IPS-NIHi11 (cell line): ENCODE measurements around the gene KIF1A.
"Not testable (repeated sequence)": the region's sequence is repeated elsewhere in the genome, so short reads cannot be mapped to it uniquely, and the experiment has no call there.

Experiments used
- DNase-seq: peaks from one replicate; pipeline ENCODE4 v3.0.0; 2012; ENCODE audit warnings: mixed read lengths, low spot score

KIF1A gene

GRCh38 chr2:240703417-240704341, 116.3 kb downstream of the KIF1A start:
- no peak for DNase-seq

- DNase-seq: no peak
These were observed 117.4 kb downstream of the KIF1A start for GRCh38 chr2:240702640-240703011.

- DNase-seq: no peak
These were observed 118.0 kb downstream of the KIF1A start for GRCh38 chr2:240701736-240702639.

- DNase-seq: no peak
These were observed 118.8 kb downstream of the KIF1A start for GRCh38 chr2:240701091-240701735.

GRCh38 chr2:240700616-240701015, 119.4 kb downstream of the KIF1A start:
- not testable (repeated sequence) for DNase-seq

- DNase-seq: not testable (repeated sequence)
These were observed 120.2 kb downstream of the KIF1A start for GRCh38 chr2:240699835-240700234.

- DNase-seq: not testable (repeated sequence)
These were observed 121.0 kb downstream of the KIF1A start for GRCh38 chr2:240698852-240699561.

GRCh38 chr2:240696469-240696868, 123.5 kb downstream of the KIF1A start:
- not testable (repeated sequence) for DNase-seq

- not testable (repeated sequence) for DNase-seq
These were observed 124.4 kb downstream of the KIF1A start for GRCh38 chr2:240695593-240695992.

GRCh38 chr2:240694304-240694703, 125.7 kb downstream of the KIF1A start:
- DNase-seq: not testable (repeated sequence)

GRCh38 chr2:240692583-240693561, 127.1 kb downstream of the KIF1A start:
- not testable (repeated sequence) for DNase-seq

GRCh38 chr2:240691631-240692420, 128.2 kb downstream of the KIF1A start, which contains the start of gene AQP12A:
TSS of gene AQP12A (plus strand) at chr2:240691866. CDS start at chr2:240691914, 48 bp downstream.
- not testable (repeated sequence) for DNase-seq

GRCh38 chr2:240691075-240691427, 129.0 kb downstream of the KIF1A start:
- not testable (repeated sequence) for DNase-seq

- DNase-seq: not testable (repeated sequence)
These were observed 129.5 kb downstream of the KIF1A start for GRCh38 chr2:240690421-240691074.

- DNase-seq: no peak
These were observed 130.0 kb downstream of the KIF1A start for GRCh38 chr2:240689975-240690374.

- no peak for DNase-seq
These were observed 131.5 kb downstream of the KIF1A start for GRCh38 chr2:240688553-240688919.

- no peak for DNase-seq
These were observed 132.1 kb downstream of the KIF1A start for GRCh38 chr2:240687741-240688552.
